ENCODE results near the gene OR5K3. TPM values are rescaled to one million over a fixed set of nuclear protein-coding genes. Genes with fewer than 3 reads are reported as not detected.
"Not testable (repeated sequence)": the region's sequence is repeated elsewhere in the genome, so short reads cannot be mapped to it uniquely, and the experiment has no call there.

The OR5K3 gene
- total RNA-seq, 3 donors from 2014 or later = not detected

GRCh38 chr3:98371186-98371585 is 19.3 kb upstream of the OR5K3 start:
- TF ChIP-seq CTCF (IDR thresholded peaks at IDR 0.05) = no peak
- intact Hi-C loops (cut with DNase I, micrococcal nuclease) = no loop called here
- H3K4me1 ChIP-seq (ENCODE audit: low read depth) = no peaks in the 10 kb centered on the region
- no peak for DNase-seq
- no peaks in the 10 kb centered on the region for H3K9me3 ChIP-seq
- H3K4me3 ChIP-seq = no peak overlapping the region
- no peak for ATAC-seq
- no peaks in the 10 kb centered on the region for H3K36me3 ChIP-seq (ENCODE audit: low read depth)

GRCh38 chr3:98371853-98372252 is 18.6 kb upstream of the OR5K3 start:
- no peak for TF ChIP-seq CTCF (IDR thresholded peaks at IDR 0.05)
- no peak for ATAC-seq
- H3K36me3 ChIP-seq (ENCODE audit: low read depth) = no peaks in the 10 kb centered on the region
- no peak overlapping the region for H3K4me3 ChIP-seq
- intact Hi-C loops (cut with DNase I, micrococcal nuclease) = no loop called here
- DNase-seq = no peak
- H3K4me1 ChIP-seq (ENCODE audit: low read depth) = no peaks in the 10 kb centered on the region
- H3K9me3 ChIP-seq = no peaks in the 10 kb centered on the region

GRCh38 chr3:98372445-98372844 is 18.0 kb upstream of the OR5K3 start:
- no peak for TF ChIP-seq CTCF (IDR thresholded peaks at IDR 0.05)

DNA sequence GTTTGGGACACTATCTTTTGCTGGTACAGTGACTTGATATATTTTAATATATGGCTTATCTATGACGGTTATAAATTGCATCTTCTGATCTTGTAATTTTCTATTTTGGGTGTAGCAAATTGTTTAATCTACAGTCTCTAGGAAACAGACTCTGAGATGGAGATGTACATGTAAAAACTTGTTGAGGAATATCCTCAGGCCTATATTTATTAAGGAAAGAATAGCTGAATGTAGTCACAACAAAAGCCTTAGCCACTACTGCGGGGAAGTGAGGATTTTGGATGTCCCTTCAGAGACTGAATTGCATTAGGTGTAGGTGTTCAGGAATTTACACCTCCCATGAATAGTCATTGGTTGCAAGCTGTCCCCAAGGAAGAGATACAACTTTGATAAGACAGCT is 13.8 kb upstream of the OR5K3 start:
- DNase-seq = no peak
- H3K36me3 ChIP-seq (ENCODE audit: low read depth) = no peaks in the 10 kb centered on the region
- TF ChIP-seq CTCF (IDR thresholded peaks at IDR 0.05) = no peak
- intact Hi-C loops (cut with DNase I, micrococcal nuclease) = no loop called here
- no peak for ATAC-seq
- no peaks in the 10 kb centered on the region for H3K9me3 ChIP-seq
- no peak overlapping the region for H3K4me3 ChIP-seq
- no peaks in the 10 kb centered on the region for H3K4me1 ChIP-seq (ENCODE audit: low read depth)

More at GRCh38 chr3:98372445-98372844, 18.0 kb upstream of the OR5K3 start:
- Histone ChIP-seq H3K4me1 (ENCODE audit: low read depth) (no peaks in the 10 kb centered on the region), H3K4me3 (no peak overlapping the region), H3K9me3 (no peaks in the 10 kb centered on the region), H3K36me3 (ENCODE audit: low read depth) (no peaks in the 10 kb centered on the region)
- ATAC-seq = no peak
- intact Hi-C loops (cut with DNase I, micrococcal nuclease) = no loop called here
- DNase-seq = no peak

DNA sequence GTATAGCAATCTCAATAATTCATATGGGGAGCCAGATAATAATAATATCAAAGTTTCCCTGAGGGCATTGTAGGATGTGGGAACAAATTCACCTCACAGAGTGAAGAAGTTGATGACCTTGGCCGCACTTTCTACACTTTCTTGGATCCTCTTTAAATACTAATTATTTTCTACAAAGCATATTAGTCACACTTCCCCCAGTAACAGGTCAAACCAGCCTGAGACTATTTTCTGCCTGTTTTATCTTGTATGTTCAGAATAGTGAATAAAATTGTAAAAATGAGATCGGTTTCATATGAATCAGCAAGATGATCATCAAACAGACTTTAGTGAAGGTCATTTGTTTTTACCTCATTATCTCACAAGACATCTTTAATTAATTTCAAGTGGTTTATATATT is 2.3 kb upstream of the OR5K3 start:
- DNase-seq = no peak
- no peaks in the 10 kb centered on the region for H3K36me3 ChIP-seq (ENCODE audit: low read depth)
- TF ChIP-seq CTCF (IDR thresholded peaks at IDR 0.05) = no peak
- H3K4me1 ChIP-seq (ENCODE audit: low read depth) = no peaks in the 10 kb centered on the region
- intact Hi-C loops (cut with DNase I, micrococcal nuclease) = no loop called here
- no peaks in the 10 kb centered on the region for H3K9me3 ChIP-seq
- ATAC-seq = no peak
- no peak overlapping the region for H3K4me3 ChIP-seq

GRCh38 chr3:98395101-98395500 is 4.6 kb downstream of the OR5K3 start:
- DNase-seq (no peak), ATAC-seq (no peak)
- Histone ChIP-seq H3K4me3 (no peak overlapping the region), H3K36me3 (ENCODE audit: low read depth) (no peaks in the 10 kb centered on the region), H3K4me1 (ENCODE audit: low read depth) (no peaks in the 10 kb centered on the region), H3K9me3 (no peaks in the 10 kb centered on the region)
- TF ChIP-seq CTCF (IDR thresholded peaks at IDR 0.05) = no peak
- intact Hi-C loops (cut with DNase I, micrococcal nuclease) = no loop called here

DNA sequence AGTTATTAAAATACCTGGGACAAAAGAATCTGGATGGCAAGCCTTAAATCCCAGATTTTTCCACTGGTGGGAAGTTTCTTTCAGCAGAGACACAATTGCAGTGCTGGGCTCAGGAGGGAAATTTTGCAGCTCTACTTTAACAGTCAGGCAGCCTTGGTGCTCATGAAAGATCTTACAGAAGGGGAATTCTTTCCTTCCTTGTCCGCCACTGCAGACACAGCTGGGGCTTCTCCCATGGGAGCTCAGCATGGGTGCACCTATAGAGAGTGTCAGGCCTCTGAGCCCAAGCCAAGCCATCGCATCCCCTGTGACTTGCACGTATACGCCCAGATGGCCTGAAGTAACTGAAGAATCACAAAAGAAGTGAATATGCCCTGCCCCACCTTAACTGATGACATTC is 6.0 kb downstream of the OR5K3 start:
- DNase-seq; intact Hi-C loops (cut with DNase I, micrococcal nuclease); H3K4me3 ChIP-seq; H3K4me1 ChIP-seq (ENCODE audit: low read depth); ATAC-seq; H3K36me3 ChIP-seq (ENCODE audit: low read depth); H3K9me3 ChIP-seq: not testable (repeated sequence)
